ENCODE measurements around the gene SLC29A3. TPM values are rescaled to one million over a fixed set of nuclear protein-coding genes. Genes with fewer than 3 reads are reported as not detected.

SLC29A3 gene
- total RNA-seq, 1 experiment from 2014 or later, result 5.9 TPM

- H3K79me2 ChIP-seq (ENCODE audit: insufficient read depth, low read length), result no peaks in the 10 kb centered on the region
- CTCF ChIA-PET, result interaction anchor here (1.1 to 1.4 kb wide), 2 partner anchors 9 to 330 kb away, joined by 3 to 5 read pairs; no protein-coding TSS in a partner anchor
- H3K27ac ChIP-seq (ENCODE audit: low read depth, low read length), result no peak overlapping the region
- no peaks in the 10 kb centered on the region for H3K36me3 ChIP-seq (ENCODE audit: control insufficient read depth in 1 of 2, insufficient read depth in 2 of 2, low read length in 2 of 2)
- BruUV-seq (replicated peaks), result no TSS peak
- peaks cover 22 to 40% of the 10 kb centered on the region in 2 experiments for H3K4me1 ChIP-seq (ENCODE audit: control insufficient read depth in 1 of 2, insufficient read depth in 2 of 2, low read length in 2 of 2)
- peak overlapping the region; percentile 31 for H3K4me2 ChIP-seq (ENCODE audit: low read length)
- no peaks in the 10 kb centered on the region for H4K20me1 ChIP-seq (ENCODE audit: insufficient read depth)
- ATAC-seq (no peak), DNase-seq (ENCODE audit: low read depth, low spot score) (no peak)
- H3K9me3 ChIP-seq (ENCODE audit: control insufficient read depth in 1 of 2, insufficient read depth in 1 of 2, low read depth in 1 of 2, low read length in 2 of 2), result no peaks in the 10 kb centered on the region
- H3K27me3 ChIP-seq (ENCODE audit: insufficient read depth, low read length), result no peaks in the 10 kb centered on the region
- TF ChIP-seq YY1 (IDR thresholded peaks at IDR 0.05; ENCODE audit: extremely low read depth, insufficient replicate concordance, low read depth, low read length) (no peak), ZFX (IDR thresholded peaks at IDR 0.05) (no peak), SP1 (IDR thresholded peaks at IDR 0.05; ENCODE audit: low read depth) (no peak), REST (IDR thresholded peaks at IDR 0.05; ENCODE audit: low read depth) (no peak), ZNF274 (IDR thresholded peaks at IDR 0.05; ENCODE audit: low read depth, low read length) (no peak), TCF7L2 (IDR thresholded peaks at IDR 0.05; ENCODE audit: borderline replicate concordance, extremely low read depth, insufficient read depth, insufficient read length) (no peak), CEBPB (IDR thresholded peaks at IDR 0.05; ENCODE audit: low read depth) (no peak), MAX (IDR thresholded peaks at IDR 0.05) (no peak), ELF1 (IDR thresholded peaks at IDR 0.05; ENCODE audit: borderline replicate concordance, low read depth) (no peak), RAD21 (IDR thresholded peaks at IDR 0.05; ENCODE audit: low read depth) (no peak), EZH2 (IDR thresholded peaks at IDR 0.05) (no peak), SRF (IDR thresholded peaks at IDR 0.05; ENCODE audit: low read depth) (no peak), JUND (IDR thresholded peaks at IDR 0.05) (no peak), EZH2phosphoT487 (IDR thresholded peaks at IDR 0.05; ENCODE audit: borderline replicate concordance) (no peak), EGR1 (IDR thresholded peaks at IDR 0.05; ENCODE audit: low read depth) (no peak), POLR2A (IDR thresholded peaks at IDR 0.05; ENCODE audit: borderline replicate concordance, extremely low read depth, insufficient read depth, insufficient read length) (no peak), ZBTB33 (IDR thresholded peaks at IDR 0.05; ENCODE audit: extremely low read depth, insufficient replicate concordance, low read length) (no peak), CTCF (IDR thresholded peaks at IDR 0.05 in 2 of 3, conservative IDR thresholded peaks at IDR 0.05 in 1 of 3; ENCODE audit: borderline replicate concordance in 1 of 3, insufficient read depth in 1 of 3, low read depth in 2 of 3, low read length in 2 of 3) (no peak)
- no peak overlapping the region for H2AFZ ChIP-seq (ENCODE audit: low read depth, low read length, poor library complexity, severe bottlenecking)
- H3K4me3 ChIP-seq (replicated peaks in 1 of 2; ENCODE audit: low read depth in 1 of 2, low read length in 2 of 2), result no peak overlapping the region
- no peak overlapping the region for H3K9ac ChIP-seq (ENCODE audit: low read length)
- RAD21 ChIA-PET (ENCODE audit: low non-redundant PET in 1 of 2, low total read pairs in 2 of 2, uncharacterized antibody in 2 of 2, unreplicated experiment in 2 of 2), result no interaction called here
- intact Hi-C loops (cut with micrococcal nuclease), result no loop called here
- H3K9me2 ChIP-seq (ENCODE audit: insufficient read depth), result no peaks in the 10 kb centered on the region
- POLR2A ChIA-PET, result interaction anchor here (4.6 kb wide), 1 partner anchor 9 kb away, joined by 22 read pairs; no protein-coding TSS in a partner anchor
Observed at GRCh38 chr10:71367271-71367670, 48.2 kb downstream of the SLC29A3 start.
